ENCODE data around the gene BEGAIN. TPM values are rescaled to one million over a fixed set of nuclear protein-coding genes. Genes with fewer than 3 reads are reported as not detected.
A peak's percentile ranks its signal among the peaks of the same experiment; 100 is the strongest.

Gene BEGAIN
- total and polyA plus RNA-seq, 2 experiments from 2014 or later = 1.4 to 2.5 TPM

GRCh38 chr14:100586153-100586402 is 1.1 kb downstream of the BEGAIN start:
- no peak for DNase-seq (ENCODE audit: low spot score)
- Histone ChIP-seq H3K9me3 (ENCODE audit: low read depth) (no peaks in the 10 kb centered on the region), H3K27me3 (peaks cover 19% of the 10 kb centered on the region), H4K20me1 (ENCODE audit: insufficient read depth, poor library complexity, severe bottlenecking) (no peaks in the 10 kb centered on the region), H3K27ac (no peak overlapping the region), H3K4me1 (ENCODE audit: insufficient read depth) (peaks cover 5% of the 10 kb centered on the region), H3K36me3 (replicated peaks; ENCODE audit: insufficient read depth, low read depth) (no peaks in the 10 kb centered on the region), H3K4me3 (no peak overlapping the region), H3K79me2 (no peaks in the 10 kb centered on the region), H3K4me2 (peak overlapping the region; percentile 95), H2AFZ (no peak overlapping the region), H3K9me2 (replicated peaks; ENCODE audit: insufficient read depth) (no peaks in the 10 kb centered on the region)
- WGBS (ENCODE audit: low lambda C conversion rate, missing lambda C conversion rate) = 57% methylated on average over 8 of the region's 8 CpGs
- TF ChIP-seq EZH2 (IDR thresholded peaks at IDR 0.05; ENCODE audit: borderline replicate concordance) (no peak), EZH2phosphoT487 (IDR thresholded peaks at IDR 0.05; ENCODE audit: low read depth, severe bottlenecking, unreplicated experiment) (no peak), CTCF (IDR thresholded peaks at IDR 0.05; ENCODE audit: poor library complexity) (no peak)

DNA sequence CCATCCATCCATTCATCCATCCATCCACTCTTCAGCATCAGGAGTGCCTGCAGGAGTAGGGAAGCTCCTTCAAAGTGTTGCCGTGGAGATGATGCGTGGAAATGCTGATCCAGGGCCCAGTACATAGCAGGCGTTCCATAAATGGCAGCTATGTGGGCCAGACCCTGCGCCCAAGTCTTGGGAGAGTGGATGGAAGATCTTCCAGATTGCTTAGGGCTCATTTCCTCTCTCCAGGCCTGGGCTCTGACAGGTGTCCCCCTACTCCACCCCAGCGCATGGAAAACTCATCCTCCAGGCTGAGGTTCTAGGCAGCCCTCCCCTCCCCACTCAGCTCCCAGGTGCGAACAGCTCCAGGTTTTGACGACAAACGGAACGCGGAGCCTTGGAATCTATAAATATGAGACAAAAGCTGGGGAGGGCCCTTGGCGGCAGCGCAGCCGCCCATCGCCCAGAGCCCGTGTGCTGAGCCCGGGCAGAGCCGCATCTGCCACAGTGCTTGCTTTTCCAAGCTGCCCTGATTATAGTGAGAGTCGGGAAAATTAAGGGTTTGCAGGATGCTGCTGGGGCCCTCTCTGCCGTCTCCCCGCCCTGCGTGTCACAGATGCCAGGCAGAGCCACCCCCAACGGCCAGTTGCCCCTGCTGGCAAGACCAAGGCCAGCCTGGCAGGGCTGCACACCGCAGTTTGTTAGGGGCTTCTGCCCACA is 1.6 kb downstream of the BEGAIN start:
- no peak for DNase-seq (ENCODE audit: low spot score)
- no peaks in the 10 kb centered on the region for H4K20me1 ChIP-seq (ENCODE audit: insufficient read depth, poor library complexity, severe bottlenecking)
- no peaks in the 10 kb centered on the region for H3K36me3 ChIP-seq (replicated peaks; ENCODE audit: insufficient read depth, low read depth)
- no peak overlapping the region for H3K27ac ChIP-seq
- no peaks in the 10 kb centered on the region for H3K79me2 ChIP-seq
- H3K4me2 ChIP-seq = no peak overlapping the region
- 93% methylated on average over 23 of the region's 23 CpGs for WGBS (ENCODE audit: low lambda C conversion rate, missing lambda C conversion rate)
- H3K9me2 ChIP-seq (replicated peaks; ENCODE audit: insufficient read depth) = no peaks in the 10 kb centered on the region
- no peaks in the 10 kb centered on the region for H3K9me3 ChIP-seq (ENCODE audit: low read depth)
- H2AFZ ChIP-seq = no peak overlapping the region
- no peak for TF ChIP-seq EZH2 (IDR thresholded peaks at IDR 0.05; ENCODE audit: borderline replicate concordance)
- no peak for TF ChIP-seq EZH2phosphoT487 (IDR thresholded peaks at IDR 0.05; ENCODE audit: low read depth, severe bottlenecking, unreplicated experiment)
- TF ChIP-seq CTCF (IDR thresholded peaks at IDR 0.05; ENCODE audit: poor library complexity) = no peak
- H3K4me3 ChIP-seq = no peak overlapping the region
- peaks cover 5% of the 10 kb centered on the region for H3K4me1 ChIP-seq (ENCODE audit: insufficient read depth)
- peaks cover 19% of the 10 kb centered on the region for H3K27me3 ChIP-seq

GRCh38 chr14:100584056-100585031 is 2.9 kb downstream of the BEGAIN start:
- Histone ChIP-seq H2AFZ (no peak overlapping the region), H3K27me3 (peaks cover 19% of the 10 kb centered on the region), H3K27ac (no peak overlapping the region), H3K79me2 (no peaks in the 10 kb centered on the region), H3K4me3 (no peak overlapping the region), H3K9me2 (replicated peaks; ENCODE audit: insufficient read depth) (no peaks in the 10 kb centered on the region), H3K4me2 (no peak overlapping the region), H3K4me1 (ENCODE audit: insufficient read depth) (peaks cover 5% of the 10 kb centered on the region), H3K36me3 (replicated peaks; ENCODE audit: insufficient read depth, low read depth) (no peaks in the 10 kb centered on the region), H4K20me1 (ENCODE audit: insufficient read depth, poor library complexity, severe bottlenecking) (no peaks in the 10 kb centered on the region), H3K9me3 (ENCODE audit: low read depth) (no peaks in the 10 kb centered on the region)
- no peak for TF ChIP-seq EZH2phosphoT487 (IDR thresholded peaks at IDR 0.05; ENCODE audit: low read depth, severe bottlenecking, unreplicated experiment)
- no peak for TF ChIP-seq EZH2 (IDR thresholded peaks at IDR 0.05; ENCODE audit: borderline replicate concordance)
- no peak for TF ChIP-seq CTCF (IDR thresholded peaks at IDR 0.05; ENCODE audit: poor library complexity)
- WGBS (ENCODE audit: low lambda C conversion rate, missing lambda C conversion rate) = 87% methylated on average over 12 of the region's 12 CpGs
- no peak for DNase-seq (ENCODE audit: low spot score)

Measured in hepatocyte (in vitro differentiated cells).